OCI-LY1 (cell line): ENCODE results near the gene MMRN1.

Experiments used
- EZH2 ChIP-seq: fragments of 200-600 bp; sonication (generic), shearing (Covaris generic); IDR thresholded peaks from 2 replicates; pipeline ENCODE4 v1.8.0; 2017; ENCODE audit warnings: borderline replicate concordance, mixed run types, mild to moderate bottlenecking, antibody characterized with exemption, low read length, moderate library complexity, mixed read lengths
- TF ChIP-seq, protein P1 (sequence below): fragments of 200-600 bp; sonication (generic), shearing (Covaris generic); IDR thresholded peaks from 2 replicates; pipeline ENCODE4 v1.5.1; 2017; ENCODE audit warnings: mild to moderate bottlenecking, antibody characterized with exemption, low read length, moderate library complexity, mixed read lengths

DNA sequence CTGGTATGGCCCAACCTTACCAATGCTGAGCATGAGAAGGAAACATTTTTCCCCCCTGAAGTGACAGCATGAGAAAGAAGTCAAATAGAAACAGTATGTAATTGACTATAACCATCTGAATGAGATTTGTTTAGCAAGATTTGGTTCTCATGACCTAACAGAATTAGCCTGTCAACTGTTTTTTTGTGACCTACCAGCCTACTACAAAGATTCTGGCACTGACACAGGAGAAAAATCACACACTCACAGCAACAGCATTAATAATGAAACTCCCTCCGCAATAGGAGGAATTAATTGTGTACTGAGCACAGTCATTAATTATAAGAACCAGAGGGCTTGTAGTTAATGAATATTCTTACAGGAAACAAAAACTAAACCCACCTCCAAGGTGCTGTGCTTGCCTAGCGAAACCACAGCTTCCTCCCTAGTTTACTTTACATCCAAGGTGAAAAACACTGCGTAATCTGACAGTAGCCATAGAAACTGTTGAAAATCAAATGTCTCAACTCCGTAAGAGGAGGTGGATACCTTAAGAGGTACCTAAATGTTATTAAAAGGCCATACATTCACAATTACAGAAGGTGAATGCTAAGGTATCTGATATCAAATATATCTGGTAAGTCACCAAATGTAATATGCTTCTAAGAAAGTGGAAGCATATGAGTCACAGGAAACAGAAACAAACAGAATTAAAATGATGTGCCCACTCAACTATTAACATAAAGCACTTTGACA, 34.9 kb downstream of the MMRN1 start:
- TF ChIP-seq, protein P1, sequence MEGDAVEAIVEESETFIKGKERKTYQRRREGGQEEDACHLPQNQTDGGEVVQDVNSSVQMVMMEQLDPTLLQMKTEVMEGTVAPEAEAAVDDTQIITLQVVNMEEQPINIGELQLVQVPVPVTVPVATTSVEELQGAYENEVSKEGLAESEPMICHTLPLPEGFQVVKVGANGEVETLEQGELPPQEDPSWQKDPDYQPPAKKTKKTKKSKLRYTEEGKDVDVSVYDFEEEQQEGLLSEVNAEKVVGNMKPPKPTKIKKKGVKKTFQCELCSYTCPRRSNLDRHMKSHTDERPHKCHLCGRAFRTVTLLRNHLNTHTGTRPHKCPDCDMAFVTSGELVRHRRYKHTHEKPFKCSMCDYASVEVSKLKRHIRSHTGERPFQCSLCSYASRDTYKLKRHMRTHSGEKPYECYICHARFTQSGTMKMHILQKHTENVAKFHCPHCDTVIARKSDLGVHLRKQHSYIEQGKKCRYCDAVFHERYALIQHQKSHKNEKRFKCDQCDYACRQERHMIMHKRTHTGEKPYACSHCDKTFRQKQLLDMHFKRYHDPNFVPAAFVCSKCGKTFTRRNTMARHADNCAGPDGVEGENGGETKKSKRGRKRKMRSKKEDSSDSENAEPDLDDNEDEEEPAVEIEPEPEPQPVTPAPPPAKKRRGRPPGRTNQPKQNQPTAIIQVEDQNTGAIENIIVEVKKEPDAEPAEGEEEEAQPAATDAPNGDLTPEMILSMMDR, result no peak
- no peak for TF ChIP-seq EZH2
